Measurements from ENCODE around the gene KCNMA1. TPM values are rescaled to one million over a fixed set of nuclear protein-coding genes. Genes with fewer than 3 reads are reported as not detected.

The KCNMA1 gene
- polyA plus RNA-seq, 1 of the 3 experiments (the other 2 are of a cell fraction) = 107 TPM

DNA sequence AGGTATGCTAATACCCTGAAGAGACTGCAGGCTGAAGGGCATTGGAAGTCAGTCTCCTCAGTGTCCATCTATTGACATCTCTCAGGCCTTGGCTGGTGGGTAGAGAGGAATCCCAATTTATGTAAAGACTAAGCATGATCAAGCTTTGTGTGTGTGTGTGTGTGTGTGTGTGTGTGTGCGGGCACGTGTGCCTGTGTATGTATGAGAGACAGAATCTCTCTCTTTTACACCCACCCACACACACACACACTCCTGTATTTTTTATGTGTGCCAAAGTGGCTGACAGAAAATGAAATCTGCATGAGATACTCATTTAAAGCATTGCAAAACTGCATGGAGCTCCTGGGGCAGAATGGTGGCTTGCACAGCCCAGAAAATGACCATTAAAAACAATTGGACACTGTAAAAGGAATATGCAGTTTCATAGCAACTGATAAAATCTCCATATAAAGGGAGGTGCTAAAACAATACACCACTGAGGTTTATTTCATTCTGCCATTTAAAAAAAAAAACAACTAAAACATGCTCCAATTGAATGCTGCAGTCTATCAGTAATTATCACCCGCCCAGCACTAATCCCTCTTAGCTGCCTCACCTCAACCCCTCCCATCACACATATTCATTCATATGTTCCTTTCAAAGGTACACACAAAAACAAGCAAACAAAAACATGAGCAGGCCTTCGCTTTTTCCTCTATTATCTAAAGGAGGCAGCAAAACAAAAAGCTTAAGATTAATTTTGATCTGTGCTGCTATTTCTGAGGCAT lies 385.0 kb downstream of the KCNMA1 start:
- H3K27ac ChIP-seq (ENCODE audit: low read depth in 2 of 2, low read length in 1 of 2) = no peak overlapping the region
- no peak overlapping the region for H3K4me2 ChIP-seq
- H4K20me1 ChIP-seq (ENCODE audit: insufficient read depth) = no peaks in the 10 kb centered on the region
- H3K9me2 ChIP-seq = no peaks in the 10 kb centered on the region
- no peak for TF ChIP-seq GATA2 (CRISPR knock-in tag; IDR thresholded peaks at IDR 0.05)
- TF ChIP-seq, protein P1, sequence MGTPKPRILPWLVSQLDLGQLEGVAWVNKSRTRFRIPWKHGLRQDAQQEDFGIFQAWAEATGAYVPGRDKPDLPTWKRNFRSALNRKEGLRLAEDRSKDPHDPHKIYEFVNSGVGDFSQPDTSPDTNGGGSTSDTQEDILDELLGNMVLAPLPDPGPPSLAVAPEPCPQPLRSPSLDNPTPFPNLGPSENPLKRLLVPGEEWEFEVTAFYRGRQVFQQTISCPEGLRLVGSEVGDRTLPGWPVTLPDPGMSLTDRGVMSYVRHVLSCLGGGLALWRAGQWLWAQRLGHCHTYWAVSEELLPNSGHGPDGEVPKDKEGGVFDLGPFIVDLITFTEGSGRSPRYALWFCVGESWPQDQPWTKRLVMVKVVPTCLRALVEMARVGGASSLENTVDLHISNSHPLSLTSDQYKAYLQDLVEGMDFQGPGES (IDR thresholded peaks at IDR 0.05; ENCODE audit: low read depth, low read length) = no peak
- no peak for TF ChIP-seq SMC3 (IDR thresholded peaks at IDR 0.05; ENCODE audit: low read depth, low read length)
- TF ChIP-seq, protein P2, sequence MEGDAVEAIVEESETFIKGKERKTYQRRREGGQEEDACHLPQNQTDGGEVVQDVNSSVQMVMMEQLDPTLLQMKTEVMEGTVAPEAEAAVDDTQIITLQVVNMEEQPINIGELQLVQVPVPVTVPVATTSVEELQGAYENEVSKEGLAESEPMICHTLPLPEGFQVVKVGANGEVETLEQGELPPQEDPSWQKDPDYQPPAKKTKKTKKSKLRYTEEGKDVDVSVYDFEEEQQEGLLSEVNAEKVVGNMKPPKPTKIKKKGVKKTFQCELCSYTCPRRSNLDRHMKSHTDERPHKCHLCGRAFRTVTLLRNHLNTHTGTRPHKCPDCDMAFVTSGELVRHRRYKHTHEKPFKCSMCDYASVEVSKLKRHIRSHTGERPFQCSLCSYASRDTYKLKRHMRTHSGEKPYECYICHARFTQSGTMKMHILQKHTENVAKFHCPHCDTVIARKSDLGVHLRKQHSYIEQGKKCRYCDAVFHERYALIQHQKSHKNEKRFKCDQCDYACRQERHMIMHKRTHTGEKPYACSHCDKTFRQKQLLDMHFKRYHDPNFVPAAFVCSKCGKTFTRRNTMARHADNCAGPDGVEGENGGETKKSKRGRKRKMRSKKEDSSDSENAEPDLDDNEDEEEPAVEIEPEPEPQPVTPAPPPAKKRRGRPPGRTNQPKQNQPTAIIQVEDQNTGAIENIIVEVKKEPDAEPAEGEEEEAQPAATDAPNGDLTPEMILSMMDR (IDR thresholded peaks at IDR 0.05) = no peak
- no peak for TF ChIP-seq RAD21 (IDR thresholded peaks at IDR 0.05; ENCODE audit: low read length)
- TF ChIP-seq, protein P3, sequence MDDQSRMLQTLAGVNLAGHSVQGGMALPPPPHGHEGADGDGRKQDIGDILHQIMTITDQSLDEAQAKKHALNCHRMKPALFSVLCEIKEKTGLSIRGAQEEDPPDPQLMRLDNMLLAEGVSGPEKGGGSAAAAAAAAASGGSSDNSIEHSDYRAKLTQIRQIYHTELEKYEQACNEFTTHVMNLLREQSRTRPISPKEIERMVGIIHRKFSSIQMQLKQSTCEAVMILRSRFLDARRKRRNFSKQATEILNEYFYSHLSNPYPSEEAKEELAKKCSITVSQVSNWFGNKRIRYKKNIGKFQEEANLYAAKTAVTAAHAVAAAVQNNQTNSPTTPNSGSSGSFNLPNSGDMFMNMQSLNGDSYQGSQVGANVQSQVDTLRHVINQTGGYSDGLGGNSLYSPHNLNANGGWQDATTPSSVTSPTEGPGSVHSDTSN (IDR thresholded peaks at IDR 0.05) = no peak
- no peak for TF ChIP-seq CHD2 (IDR thresholded peaks at IDR 0.05; ENCODE audit: low read length, partially characterized antibody)
- no peak for TF ChIP-seq RFX5 (IDR thresholded peaks at IDR 0.05; ENCODE audit: low read length)
- TF ChIP-seq TAF1 (IDR thresholded peaks at IDR 0.05; ENCODE audit: borderline replicate concordance, low read depth, low read length) = no peak
- no peak for TF ChIP-seq NRF1 (IDR thresholded peaks at IDR 0.05; ENCODE audit: low read depth, low read length)
- TF ChIP-seq, protein P4, sequence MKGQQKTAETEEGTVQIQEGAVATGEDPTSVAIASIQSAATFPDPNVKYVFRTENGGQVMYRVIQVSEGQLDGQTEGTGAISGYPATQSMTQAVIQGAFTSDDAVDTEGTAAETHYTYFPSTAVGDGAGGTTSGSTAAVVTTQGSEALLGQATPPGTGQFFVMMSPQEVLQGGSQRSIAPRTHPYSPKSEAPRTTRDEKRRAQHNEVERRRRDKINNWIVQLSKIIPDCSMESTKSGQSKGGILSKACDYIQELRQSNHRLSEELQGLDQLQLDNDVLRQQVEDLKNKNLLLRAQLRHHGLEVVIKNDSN (IDR thresholded peaks at IDR 0.05; ENCODE audit: borderline replicate concordance, low read depth) = no peak
- TF ChIP-seq RXRA (IDR thresholded peaks at IDR 0.05; ENCODE audit: borderline replicate concordance, low read depth) = no peak
- no peak for TF ChIP-seq MXI1 (IDR thresholded peaks at IDR 0.05; ENCODE audit: low read depth, low read length)
- TF ChIP-seq FOXJ3 (CRISPR knock-in tag; IDR thresholded peaks at IDR 0.05) = no peak
- H3K27me3 ChIP-seq (ENCODE audit: insufficient read depth) = no peaks in the 10 kb centered on the region
- no peak for DNase-seq
- CTCF ChIA-PET = interaction anchor here (0.6 to 4.9 kb wide), 12 partner anchors 11 to 459 kb away, joined by 3 to 38 read pairs (median 7); partner anchors contain the start of gene KCNMA1
- peaks cover 4% of the 10 kb centered on the region for H3F3A ChIP-seq (replicated peaks; ENCODE audit: insufficient read depth)
- peaks cover 7 to 16% of the 10 kb centered on the region in 2 experiments for H3K36me3 ChIP-seq (replicated peaks in 1 of 2; ENCODE audit: control insufficient read depth in 1 of 2, insufficient read depth in 2 of 2, low read length in 1 of 2)
- WGBS (ENCODE audit: low lambda C conversion rate) = 87% methylated on average over 4 of the region's 4 CpGs
- no peaks in the 10 kb centered on the region for H3K9me3 ChIP-seq
- peaks cover 8 to 15% of the 10 kb centered on the region in 2 experiments; a peak in 3 of 4 replicates for H3K4me1 ChIP-seq (ENCODE audit: control insufficient read depth in 1 of 2, insufficient read depth in 2 of 2, low read depth in 1 of 2, low read length in 1 of 2)
- no peak overlapping the region for H2AFZ ChIP-seq (ENCODE audit: low read depth)
- H3K4me3 ChIP-seq (ENCODE audit: low read depth in 2 of 2, low read length in 1 of 2) = no peak overlapping the region
- POLR2A ChIA-PET = no interaction called here
- H3K79me2 ChIP-seq (ENCODE audit: insufficient read depth) = no peaks in the 10 kb centered on the region
- H3K9ac ChIP-seq = no peak overlapping the region

All from SK-N-SH (cell line).